ENCODE results near the gene CDH6.

CDH6 gene

GRCh38 chr5:31193591-31194467 is at the start of gene CDH6:
CDH6 (plus strand) TSS chr5:31193686; CDS start chr5:31267474, 73,788 bp downstream.
- DNase-seq, result no peak

DNA sequence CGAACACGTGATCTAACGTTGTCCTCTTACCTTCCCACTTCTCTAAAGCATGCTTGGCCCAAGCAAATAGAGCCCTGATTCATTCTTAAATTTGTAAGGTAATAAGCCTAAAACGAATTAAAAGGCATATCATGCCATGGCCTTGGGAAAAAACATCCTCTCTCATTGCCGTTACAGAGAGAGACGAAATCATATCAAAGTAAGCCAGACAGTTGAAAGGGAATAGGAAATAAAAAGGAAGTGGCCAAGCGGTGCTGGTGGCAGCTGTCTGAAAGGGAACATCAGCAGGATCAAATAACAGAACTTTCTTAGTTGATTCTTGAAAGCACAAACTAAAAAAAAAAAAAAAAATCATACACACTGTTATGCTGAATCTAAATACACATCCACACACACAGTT is 49.1 kb upstream of the CDH6 start:
- no peak for DNase-seq

GRCh38 chr5:31148959-31149475 is 44.5 kb upstream of the CDH6 start:
- DNase-seq, result no peak

DNA sequence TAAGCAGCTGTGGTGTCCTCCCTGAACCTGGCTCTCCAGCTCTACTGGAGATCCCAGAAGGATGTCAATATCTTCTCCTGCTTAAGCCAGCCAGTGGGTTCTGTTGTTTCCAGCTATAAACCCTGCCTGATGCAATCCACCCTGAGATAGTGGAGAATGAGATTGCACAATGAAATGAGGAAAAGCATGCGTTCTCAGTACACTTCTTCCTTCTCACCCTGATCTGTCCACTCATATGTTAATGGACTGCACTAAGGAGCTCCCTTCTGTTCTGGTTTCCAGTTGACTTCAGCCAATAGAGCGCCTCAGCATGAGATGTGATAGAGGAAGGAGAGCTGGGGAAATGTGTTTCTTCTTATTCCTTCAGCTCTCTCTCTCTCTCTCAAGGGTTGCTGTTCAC is 40.0 kb upstream of the CDH6 start:
- DNase-seq, result no peak

DNA sequence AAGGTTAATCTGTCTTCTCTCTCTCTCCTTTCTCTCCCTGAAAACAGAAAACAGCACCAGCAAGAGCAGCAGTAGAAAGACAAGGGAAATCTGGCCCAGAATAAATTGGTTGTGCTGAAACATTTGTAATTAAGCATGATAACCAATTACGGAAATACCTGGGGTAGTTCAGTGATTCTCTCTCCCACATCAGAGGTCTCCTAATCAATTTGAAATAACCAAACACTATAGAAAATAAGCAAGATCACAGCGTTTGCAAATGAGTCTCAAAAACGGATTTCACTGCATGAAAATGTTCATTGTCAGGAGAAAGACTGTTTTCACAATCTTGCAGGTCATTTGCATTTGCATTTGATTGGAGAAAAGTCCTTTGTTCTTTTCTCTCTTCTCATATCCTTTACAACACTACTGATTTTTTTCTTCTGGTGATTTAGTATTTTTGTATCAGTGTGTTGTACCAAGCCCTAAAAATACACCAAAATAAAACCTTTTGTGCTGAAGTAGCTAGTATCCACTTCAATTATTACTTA is 36.8 kb upstream of the CDH6 start:
- DNase-seq, result no peak

DNA sequence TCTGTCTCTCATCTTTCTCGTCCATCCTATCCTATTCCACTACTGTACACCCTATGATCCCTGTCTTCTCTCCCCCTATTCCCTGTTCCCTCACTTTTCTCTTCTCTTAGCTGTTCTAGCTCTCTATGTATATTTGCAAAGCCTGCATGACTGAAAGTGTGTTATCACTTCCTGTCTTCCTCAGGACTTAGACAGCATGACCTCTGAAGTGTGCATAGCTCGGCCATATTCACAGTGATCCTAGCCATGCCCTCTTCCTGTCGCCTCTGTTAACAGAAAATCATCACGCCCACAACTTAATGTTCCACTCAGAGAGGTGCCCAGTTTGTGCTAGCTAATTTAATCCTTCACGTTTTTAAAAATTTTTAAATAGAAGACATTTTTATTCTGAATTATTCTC is 35.8 kb upstream of the CDH6 start:
- no peak for DNase-seq

GRCh38 chr5:31158686-31159085 is 34.8 kb upstream of the CDH6 start:
- no peak for DNase-seq

- DNase-seq, result no peak
Measured at GRCh38 chr5:31161781-31162181, 31.7 kb upstream of the CDH6 start.

GRCh38 chr5:31165729-31166128 is 27.8 kb upstream of the CDH6 start:
- no peak for DNase-seq

- no peak for DNase-seq
Measured at GRCh38 chr5:31169379-31169778, 24.1 kb upstream of the CDH6 start.

- DNase-seq, result no peak
Measured at GRCh38 chr5:31172881-31173280, 20.6 kb upstream of the CDH6 start.

- no peak for DNase-seq
Measured at GRCh38 chr5:31173614-31174013, 19.9 kb upstream of the CDH6 start.

GRCh38 chr5:31181376-31181987 is 12.0 kb upstream of the CDH6 start:
- no peak for DNase-seq

DNA sequence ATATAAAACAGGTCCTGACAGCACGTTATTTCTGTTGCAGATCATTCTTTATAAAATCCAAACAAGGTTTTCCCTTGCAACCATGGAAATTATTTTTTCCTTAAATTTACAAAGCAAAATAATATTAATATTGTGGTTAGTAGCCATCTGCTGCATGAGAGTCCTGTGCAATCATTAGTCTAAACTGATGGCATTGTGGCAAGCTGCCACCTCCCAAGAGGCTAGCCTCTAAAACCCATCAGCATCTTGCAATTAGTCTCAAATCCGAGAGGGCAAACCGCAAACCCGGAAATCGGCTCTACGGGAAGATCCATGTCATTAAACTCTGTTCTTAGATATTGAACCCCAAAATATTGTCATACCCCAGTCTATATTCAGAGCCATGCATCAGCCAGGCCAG is 11.3 kb upstream of the CDH6 start:
- DNase-seq, result no peak

DNA sequence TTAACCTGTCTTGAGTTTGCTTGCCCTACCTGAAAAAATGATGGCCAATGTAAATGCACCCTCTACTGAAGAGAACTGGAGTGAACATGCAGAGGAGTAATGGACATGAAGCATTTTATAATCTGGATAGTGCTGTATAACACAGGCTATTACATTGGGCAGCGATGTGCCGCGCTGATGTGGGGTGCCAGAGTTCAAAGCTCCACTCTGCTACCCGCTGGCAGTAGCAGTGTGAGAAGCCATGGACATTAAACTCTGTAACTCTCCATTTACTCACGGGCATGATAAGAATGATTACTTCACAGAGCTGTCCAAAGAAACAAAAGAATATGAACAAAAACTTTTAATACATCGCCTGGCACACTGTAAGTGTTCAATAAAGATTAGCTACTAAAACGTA is 7.5 kb upstream of the CDH6 start:
- DNase-seq, result no peak

DNA sequence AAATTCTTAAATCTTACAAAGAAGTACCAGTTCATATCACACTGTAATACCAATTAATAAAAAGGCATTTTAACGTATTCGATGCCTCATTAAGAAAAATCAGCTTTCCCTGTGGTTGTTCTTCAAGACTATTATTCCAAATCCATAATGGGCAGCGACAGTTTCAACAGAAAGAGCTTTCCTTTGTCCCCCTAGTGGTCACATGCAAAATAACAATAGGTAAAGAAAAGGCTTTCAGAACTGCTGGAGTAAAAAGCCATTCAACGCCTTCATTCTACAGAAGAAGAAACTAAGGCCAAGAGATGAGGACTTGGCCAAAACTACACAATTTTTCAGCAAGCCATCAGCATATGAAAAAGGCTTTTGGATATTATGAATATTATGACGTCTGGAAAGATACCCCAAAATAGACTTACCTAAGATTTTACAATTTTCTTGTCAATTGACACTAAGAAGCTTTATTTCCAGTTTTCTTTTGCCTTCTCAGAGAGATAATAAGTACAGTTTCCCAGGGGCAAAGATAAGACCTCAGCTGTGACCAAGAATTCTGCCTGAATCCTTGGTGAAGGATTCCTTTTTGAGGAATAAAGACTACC is 6.7 kb upstream of the CDH6 start:
- DNase-seq, result no peak

DNA sequence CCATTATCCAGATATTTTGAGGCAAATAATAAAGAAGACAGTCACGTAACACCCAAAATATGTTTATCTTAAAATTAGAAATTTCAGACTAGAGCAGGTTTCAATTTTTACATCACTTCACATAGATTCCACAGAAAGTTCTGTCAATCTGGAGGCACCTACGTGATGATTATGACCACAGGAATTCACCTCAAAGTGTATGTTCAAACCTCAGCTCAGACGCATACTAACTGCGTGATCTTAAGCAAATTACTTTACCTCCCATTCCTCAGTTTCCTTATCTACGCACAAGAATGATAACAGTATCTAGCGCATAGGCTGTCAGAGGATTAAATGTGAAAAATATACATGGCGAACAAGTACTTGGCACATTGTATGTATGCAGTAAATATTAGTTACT is 5.9 kb upstream of the CDH6 start:
- DNase-seq, result no peak

DNA sequence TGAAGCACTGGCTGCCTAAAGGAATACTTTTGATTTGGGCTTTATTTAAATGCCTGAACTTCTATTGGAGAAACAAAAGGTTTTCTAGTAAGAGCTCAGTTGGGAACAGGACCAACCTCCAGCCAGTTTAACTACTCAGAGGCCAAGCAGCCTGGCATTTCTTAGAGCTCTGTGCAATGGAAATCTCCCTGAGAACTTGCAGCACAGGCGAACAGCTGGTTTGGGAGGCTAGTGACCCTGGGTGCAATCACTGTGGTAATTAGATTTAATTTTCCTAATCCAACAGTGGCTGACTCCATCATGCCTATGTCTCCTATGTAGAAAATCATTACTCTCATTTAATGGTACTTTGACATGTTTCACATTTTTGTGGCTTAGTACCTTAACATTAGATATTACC is 1.0 kb upstream of the CDH6 start:
- no peak for DNase-seq

DNA sequence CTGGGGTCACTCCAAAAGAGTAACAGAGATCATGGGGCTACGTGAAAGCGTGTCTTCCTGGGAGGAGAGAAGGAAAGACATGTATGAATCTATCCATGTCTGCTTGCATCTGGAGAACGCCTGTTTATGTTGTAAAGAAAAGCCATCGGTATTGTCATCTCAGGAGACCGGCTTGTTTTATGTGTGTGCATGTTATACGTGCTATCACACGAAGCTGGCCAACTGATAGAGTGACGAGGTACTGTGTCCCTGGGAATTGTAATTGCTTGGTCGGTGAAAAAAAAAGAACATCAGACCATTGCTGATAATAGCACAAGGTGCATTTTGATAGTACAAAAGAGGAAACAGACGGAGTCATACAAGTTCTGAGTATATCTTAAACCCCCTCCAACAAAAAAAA is 370 bp upstream of the CDH6 start:
- no peak for DNase-seq

GRCh38 chr5:31194468-31194813 is 955 bp downstream of the CDH6 start:
- no peak for DNase-seq

DNA sequence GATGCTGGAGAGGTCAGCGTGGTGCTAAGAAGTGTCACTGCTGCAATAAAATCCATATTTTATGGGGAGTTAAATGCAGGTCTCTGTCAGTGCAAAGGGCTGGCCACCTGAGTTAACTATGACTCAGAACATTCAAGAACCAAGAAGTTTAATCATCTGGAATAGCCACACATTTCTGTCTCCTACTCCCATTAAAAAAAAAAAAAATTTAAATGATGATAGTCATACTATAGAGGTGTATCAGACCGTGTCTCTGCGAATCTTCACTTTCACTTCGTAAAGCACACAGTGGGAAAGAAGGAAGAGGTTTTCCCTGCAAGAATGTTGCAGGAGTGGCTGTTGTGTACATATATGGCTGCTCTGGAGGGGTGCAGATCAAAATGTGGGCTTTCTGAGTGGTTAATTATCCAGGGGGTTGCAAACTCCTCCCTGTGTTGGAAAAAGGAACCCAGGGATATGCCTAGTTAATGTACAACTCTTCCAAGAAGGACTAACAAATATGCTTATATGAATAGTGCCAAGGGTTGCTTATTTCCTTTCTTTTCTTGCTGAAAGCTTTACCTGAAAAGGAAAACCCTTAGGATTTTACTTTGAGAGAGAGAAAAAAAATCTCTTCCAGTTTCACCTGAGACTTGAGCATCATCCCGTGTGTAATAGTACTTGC is 1.5 kb downstream of the CDH6 start:
- no peak for DNase-seq

DNA sequence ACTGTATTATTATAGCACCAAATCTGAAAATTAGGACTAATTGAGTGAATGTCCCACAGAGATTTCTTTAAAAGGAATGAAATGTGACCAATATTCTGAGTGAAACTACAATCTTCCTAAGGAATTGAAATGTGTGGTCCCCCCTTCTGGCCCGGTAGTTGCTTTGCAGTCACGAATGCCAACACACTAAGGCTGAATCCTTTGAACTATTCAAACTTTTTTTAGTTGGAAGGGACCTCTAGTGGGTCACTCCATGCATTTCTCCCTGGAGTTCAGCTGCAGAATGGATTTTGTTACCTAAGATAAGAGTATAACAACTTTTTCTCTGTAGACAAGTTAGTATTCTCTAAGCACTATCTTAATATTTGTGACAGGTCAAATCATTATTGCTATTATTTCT is 2.8 kb downstream of the CDH6 start:
- DNase-seq, result no peak

GRCh38 chr5:31197183-31197582 is 3.7 kb downstream of the CDH6 start:
- no peak for DNase-seq

Measured in activated effector memory CD4-positive, alpha-beta T cell treated with Interleukin-2 at 50 U/mL for 16 hours (primary cell).